Measurements from ENCODE around the gene CSNK1G1.

The CSNK1G1 gene

GRCh38 chr15:64233299-64233698, 122.7 kb downstream of the CSNK1G1 start:
- no peaks in the 10 kb centered on the region for H3K36me3 ChIP-seq (ENCODE audit: low read length)

DNA sequence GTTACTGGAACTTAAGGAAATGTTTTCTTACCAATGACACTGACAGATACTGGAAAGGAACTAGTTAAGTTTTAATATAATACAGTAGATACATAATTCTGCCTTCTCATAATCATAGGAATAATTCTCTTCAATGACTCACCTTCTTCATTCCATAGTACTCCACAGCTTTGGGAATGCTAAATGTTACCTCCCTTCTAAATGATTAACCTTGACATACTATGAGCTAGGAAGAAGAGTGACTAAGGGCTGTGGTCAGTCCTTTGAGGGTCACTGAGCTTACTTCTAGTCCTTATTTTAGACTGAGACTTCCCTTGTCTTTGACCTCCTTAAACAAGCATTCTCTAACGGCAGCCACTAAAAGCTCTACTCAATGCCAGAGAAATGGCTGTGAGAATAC, 123.6 kb downstream of the CSNK1G1 start:
- Histone ChIP-seq H3K4me3 (ENCODE audit: insufficient read depth, low read length, poor library complexity, severe bottlenecking) (no peak overlapping the region), H3K4me2 (ENCODE audit: low read depth, low read length, poor library complexity, severe bottlenecking) (no peak overlapping the region), H3K9ac (ENCODE audit: low read length) (no peak overlapping the region), H3K9me2 (replicated peaks; ENCODE audit: insufficient read depth, low read length) (no peaks in the 10 kb centered on the region), H3K36me3 (ENCODE audit: low read length) (no peaks in the 10 kb centered on the region), H3K27me3 (ENCODE audit: low read length) (no peaks in the 10 kb centered on the region), H3K27ac (ENCODE audit: low read depth, low read length) (no peak overlapping the region), H3F3A (ENCODE audit: insufficient read depth) (no peaks in the 10 kb centered on the region), H4K20me1 (ENCODE audit: low read depth, low read length) (no peaks in the 10 kb centered on the region), H2AFZ (ENCODE audit: low read depth, low read length, severe bottlenecking) (no peak overlapping the region), H3K79me2 (ENCODE audit: insufficient read depth, low read length) (no peaks in the 10 kb centered on the region), H3K9me3 (ENCODE audit: insufficient read depth, low read length) (no peaks in the 10 kb centered on the region)
- TF ChIP-seq CTCF (IDR thresholded peaks at IDR 0.05; ENCODE audit: insufficient read depth, low read length, poor library complexity, severe bottlenecking) (no peak), EZH2phosphoT487 (conservative IDR thresholded peaks at IDR 0.05; ENCODE audit: low read length) (no peak)

More at GRCh38 chr15:64233299-64233698, 122.7 kb downstream of the CSNK1G1 start:
- Histone ChIP-seq H3K9ac (ENCODE audit: low read length) (no peak overlapping the region), H3K9me2 (replicated peaks; ENCODE audit: insufficient read depth, low read length) (no peaks in the 10 kb centered on the region), H3K4me2 (ENCODE audit: low read depth, low read length, poor library complexity, severe bottlenecking) (no peak overlapping the region), H3K79me2 (ENCODE audit: insufficient read depth, low read length) (no peaks in the 10 kb centered on the region), H4K20me1 (ENCODE audit: low read depth, low read length) (no peaks in the 10 kb centered on the region), H2AFZ (ENCODE audit: low read depth, low read length, severe bottlenecking) (no peak overlapping the region), H3K4me3 (ENCODE audit: insufficient read depth, low read length, poor library complexity, severe bottlenecking) (no peak overlapping the region), H3K9me3 (ENCODE audit: insufficient read depth, low read length) (no peaks in the 10 kb centered on the region), H3F3A (ENCODE audit: insufficient read depth) (no peaks in the 10 kb centered on the region), H3K27me3 (ENCODE audit: low read length) (no peaks in the 10 kb centered on the region), H3K27ac (ENCODE audit: low read depth, low read length) (no peak overlapping the region)
- no peak for TF ChIP-seq EZH2phosphoT487 (conservative IDR thresholded peaks at IDR 0.05; ENCODE audit: low read length)

- H3K9ac ChIP-seq (ENCODE audit: low read length): no peak overlapping the region
- no peaks in the 10 kb centered on the region for H4K20me1 ChIP-seq (ENCODE audit: low read depth, low read length)
- H3K9me3 ChIP-seq (ENCODE audit: insufficient read depth, low read length): no peaks in the 10 kb centered on the region
- H3K4me2 ChIP-seq (ENCODE audit: low read depth, low read length, poor library complexity, severe bottlenecking): no peak overlapping the region
- H3K79me2 ChIP-seq (ENCODE audit: insufficient read depth, low read length): no peaks in the 10 kb centered on the region
- H3F3A ChIP-seq (ENCODE audit: insufficient read depth): no peaks in the 10 kb centered on the region
- H3K9me2 ChIP-seq (replicated peaks; ENCODE audit: insufficient read depth, low read length): no peaks in the 10 kb centered on the region
- no peak overlapping the region for H2AFZ ChIP-seq (ENCODE audit: low read depth, low read length, severe bottlenecking)
- no peaks in the 10 kb centered on the region for H3K36me3 ChIP-seq (ENCODE audit: low read length)
- no peaks in the 10 kb centered on the region for H3K27me3 ChIP-seq (ENCODE audit: low read length)
- no peak overlapping the region for H3K27ac ChIP-seq (ENCODE audit: low read depth, low read length)
- H3K4me3 ChIP-seq (ENCODE audit: insufficient read depth, low read length, poor library complexity, severe bottlenecking): no peak overlapping the region
- TF ChIP-seq CTCF (IDR thresholded peaks at IDR 0.05; ENCODE audit: insufficient read depth, low read length, poor library complexity, severe bottlenecking) (no peak), EZH2phosphoT487 (conservative IDR thresholded peaks at IDR 0.05; ENCODE audit: low read length) (no peak)
Measured at GRCh38 chr15:64229129-64229724, 126.7 kb downstream of the CSNK1G1 start.

DNA sequence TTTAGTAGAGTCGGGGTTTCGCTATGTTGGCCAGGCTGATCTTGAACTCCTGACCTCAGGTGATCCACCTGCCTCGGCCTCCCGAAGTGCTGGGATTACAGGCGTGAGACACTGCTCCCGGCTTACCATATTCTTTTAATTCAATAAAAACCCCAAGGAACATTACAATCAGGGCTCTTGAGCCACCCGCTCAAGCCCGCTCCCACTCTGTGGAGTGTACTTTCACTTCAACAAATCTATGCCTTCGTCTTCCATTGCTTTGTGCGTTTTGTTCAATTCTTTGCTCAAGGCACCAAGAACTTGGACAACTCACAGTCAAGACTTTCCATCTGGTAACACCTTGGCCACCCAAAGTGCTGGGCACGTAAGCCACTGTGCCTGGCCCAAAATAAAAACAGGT, 130.2 kb downstream of the CSNK1G1 start:
- no peaks in the 10 kb centered on the region for H4K20me1 ChIP-seq (ENCODE audit: low read depth, low read length)
- no peaks in the 10 kb centered on the region for H3K79me2 ChIP-seq (ENCODE audit: insufficient read depth, low read length)
- no peaks in the 10 kb centered on the region for H3K27me3 ChIP-seq (ENCODE audit: low read length)
- H3K4me2 ChIP-seq (ENCODE audit: low read depth, low read length, poor library complexity, severe bottlenecking): no peak overlapping the region
- H3K27ac ChIP-seq (ENCODE audit: low read depth, low read length): no peak overlapping the region
- H3K9ac ChIP-seq (ENCODE audit: low read length): no peak overlapping the region
- H3F3A ChIP-seq (ENCODE audit: insufficient read depth): no peaks in the 10 kb centered on the region
- no peaks in the 10 kb centered on the region for H3K9me2 ChIP-seq (replicated peaks; ENCODE audit: insufficient read depth, low read length)
- no peak overlapping the region for H3K4me3 ChIP-seq (ENCODE audit: insufficient read depth, low read length, poor library complexity, severe bottlenecking)
- TF ChIP-seq EZH2phosphoT487 (conservative IDR thresholded peaks at IDR 0.05; ENCODE audit: low read length): no peak
- no peak for TF ChIP-seq CTCF (IDR thresholded peaks at IDR 0.05; ENCODE audit: insufficient read depth, low read length, poor library complexity, severe bottlenecking)
- H2AFZ ChIP-seq (ENCODE audit: low read depth, low read length, severe bottlenecking): no peak overlapping the region
- no peaks in the 10 kb centered on the region for H3K36me3 ChIP-seq (ENCODE audit: low read length)
- no peaks in the 10 kb centered on the region for H3K9me3 ChIP-seq (ENCODE audit: insufficient read depth, low read length)
